Measurements from ENCODE around the gene CTNNBIP1.

- no peak for TF ChIP-seq CTCF (IDR thresholded peaks at IDR 0.05)
- TF ChIP-seq EZH2 (IDR thresholded peaks at IDR 0.05; ENCODE audit: borderline replicate concordance, insufficient read depth, low read depth, low read length, poor library complexity, severe bottlenecking): no peak
These were observed 6.4 kb upstream of the CTNNBIP1 start for GRCh38 chr1:9916452-9916851.
